ENCODE results near the gene IFNGR1. TPM values are rescaled to one million over a fixed set of nuclear protein-coding genes. Genes with fewer than 3 reads are reported as not detected.

The IFNGR1 gene
- total and polyA plus RNA-seq, 8 donors = 70.9 to 171 (median 76.7) TPM

DNA sequence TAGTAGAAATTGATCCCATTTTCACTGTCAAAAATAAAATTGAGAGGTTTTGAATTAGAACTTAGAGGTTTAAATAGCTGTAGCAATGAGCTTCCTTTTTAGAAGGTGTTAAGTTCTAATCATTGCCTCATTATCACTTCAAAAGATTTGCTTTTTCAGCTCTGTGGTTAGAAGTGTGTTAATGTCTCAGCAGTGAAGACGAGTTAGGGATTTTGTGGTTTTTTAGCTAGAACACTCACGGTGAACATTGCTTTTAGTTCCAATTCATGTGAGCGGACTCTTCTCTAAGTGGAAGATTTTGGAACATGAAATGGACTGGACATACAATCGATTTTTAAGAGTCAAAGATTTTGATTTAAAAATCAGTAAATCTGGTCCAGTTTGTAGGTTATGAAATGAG lies 12.7 kb upstream of the IFNGR1 start:
- Histone ChIP-seq H3K27ac (peak overlapping the region in 1 of 2 donors; percentile 90), H3K36me3 (no peaks in the 10 kb centered on the region), H3K4me3 (no peak overlapping the region), H3K4me1 (peaks cover 38 to 97% of the 10 kb centered on the region in 2 donors), H3K27me3 (no peaks in the 10 kb centered on the region), H3K9me3 (no peaks in the 10 kb centered on the region)
- no peak for ATAC-seq
- TF ChIP-seq, protein P1, sequence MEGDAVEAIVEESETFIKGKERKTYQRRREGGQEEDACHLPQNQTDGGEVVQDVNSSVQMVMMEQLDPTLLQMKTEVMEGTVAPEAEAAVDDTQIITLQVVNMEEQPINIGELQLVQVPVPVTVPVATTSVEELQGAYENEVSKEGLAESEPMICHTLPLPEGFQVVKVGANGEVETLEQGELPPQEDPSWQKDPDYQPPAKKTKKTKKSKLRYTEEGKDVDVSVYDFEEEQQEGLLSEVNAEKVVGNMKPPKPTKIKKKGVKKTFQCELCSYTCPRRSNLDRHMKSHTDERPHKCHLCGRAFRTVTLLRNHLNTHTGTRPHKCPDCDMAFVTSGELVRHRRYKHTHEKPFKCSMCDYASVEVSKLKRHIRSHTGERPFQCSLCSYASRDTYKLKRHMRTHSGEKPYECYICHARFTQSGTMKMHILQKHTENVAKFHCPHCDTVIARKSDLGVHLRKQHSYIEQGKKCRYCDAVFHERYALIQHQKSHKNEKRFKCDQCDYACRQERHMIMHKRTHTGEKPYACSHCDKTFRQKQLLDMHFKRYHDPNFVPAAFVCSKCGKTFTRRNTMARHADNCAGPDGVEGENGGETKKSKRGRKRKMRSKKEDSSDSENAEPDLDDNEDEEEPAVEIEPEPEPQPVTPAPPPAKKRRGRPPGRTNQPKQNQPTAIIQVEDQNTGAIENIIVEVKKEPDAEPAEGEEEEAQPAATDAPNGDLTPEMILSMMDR (IDR thresholded peaks at IDR 0.05) = no peak
- intact Hi-C loops (cut with DNase I) = no loop called here
- no peak for DNase-seq

DNA sequence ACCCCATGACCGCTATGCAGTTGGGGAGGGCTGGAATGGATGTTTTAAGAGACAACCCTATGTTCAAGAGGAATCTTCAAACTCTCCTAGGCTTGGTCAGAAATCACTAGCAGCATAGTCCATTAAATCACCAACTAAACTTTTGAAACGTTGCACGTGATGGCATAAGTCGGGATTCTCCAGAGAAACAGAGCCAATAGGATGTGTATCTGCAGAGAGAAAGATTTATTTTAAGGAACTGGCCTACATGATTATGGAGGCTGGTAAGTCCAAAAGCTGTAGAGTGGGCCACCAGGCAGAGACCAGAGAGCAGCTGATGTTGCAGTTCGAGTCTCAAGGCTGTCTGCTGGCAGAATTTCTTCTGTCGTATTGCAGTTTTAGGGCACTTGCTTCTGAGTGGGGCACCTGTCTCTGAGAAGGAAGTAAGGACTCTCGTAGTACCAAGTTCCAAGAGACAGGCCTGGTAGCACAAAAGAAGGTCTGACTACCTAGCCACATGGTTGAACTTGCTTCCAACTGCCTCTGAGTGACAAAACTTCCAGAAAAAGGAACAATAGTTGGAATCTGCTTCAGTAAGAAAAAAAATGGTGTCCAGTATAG lies 11.9 kb upstream of the IFNGR1 start:
- TF ChIP-seq, protein P1 (IDR thresholded peaks at IDR 0.05) = no peak
- H3K4me1 ChIP-seq = peaks cover 38 to 97% of the 10 kb centered on the region in 2 donors
- no peak overlapping the region for H3K4me3 ChIP-seq
- H3K27me3 ChIP-seq = no peaks in the 10 kb centered on the region
- H3K36me3 ChIP-seq = no peaks in the 10 kb centered on the region
- H3K9me3 ChIP-seq = no peaks in the 10 kb centered on the region
- no peak for DNase-seq
- peak overlapping the region in 1 of 2 donors; percentile 90 for H3K27ac ChIP-seq
- intact Hi-C loops (cut with DNase I) = no loop called here
- ATAC-seq = no peak

DNA sequence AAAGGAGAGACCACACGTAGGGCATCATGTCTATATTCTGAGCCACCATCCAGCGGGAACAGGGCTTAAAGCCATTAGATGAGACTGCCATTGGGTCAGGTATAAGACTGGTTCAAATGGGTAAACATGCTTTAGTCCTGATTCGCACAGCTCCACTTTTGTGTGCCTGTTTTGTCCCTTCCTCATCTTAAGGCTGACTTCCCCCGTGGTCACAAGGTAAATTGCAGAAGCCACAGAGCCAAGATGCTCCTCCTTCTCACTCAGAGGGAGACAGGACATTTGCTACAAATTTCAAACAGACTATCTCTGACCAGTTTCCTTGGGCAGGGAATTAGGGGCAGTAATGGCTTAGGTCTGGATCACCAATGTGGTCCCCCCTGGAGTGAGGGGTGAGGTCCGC lies 11.4 kb upstream of the IFNGR1 start:
- ATAC-seq (peak; percentile 3), DNase-seq (no peak)
- Histone ChIP-seq H3K4me3 (no peak overlapping the region), H3K4me1 (peaks cover 38 to 97% of the 10 kb centered on the region in 2 donors), H3K9me3 (no peaks in the 10 kb centered on the region), H3K27ac (peak overlapping the region in 1 of 2 donors; percentile 90), H3K27me3 (no peaks in the 10 kb centered on the region), H3K36me3 (no peaks in the 10 kb centered on the region)
- TF ChIP-seq, protein P1 (IDR thresholded peaks at IDR 0.05) = no peak
- intact Hi-C loops (cut with DNase I) = no loop called here

DNA sequence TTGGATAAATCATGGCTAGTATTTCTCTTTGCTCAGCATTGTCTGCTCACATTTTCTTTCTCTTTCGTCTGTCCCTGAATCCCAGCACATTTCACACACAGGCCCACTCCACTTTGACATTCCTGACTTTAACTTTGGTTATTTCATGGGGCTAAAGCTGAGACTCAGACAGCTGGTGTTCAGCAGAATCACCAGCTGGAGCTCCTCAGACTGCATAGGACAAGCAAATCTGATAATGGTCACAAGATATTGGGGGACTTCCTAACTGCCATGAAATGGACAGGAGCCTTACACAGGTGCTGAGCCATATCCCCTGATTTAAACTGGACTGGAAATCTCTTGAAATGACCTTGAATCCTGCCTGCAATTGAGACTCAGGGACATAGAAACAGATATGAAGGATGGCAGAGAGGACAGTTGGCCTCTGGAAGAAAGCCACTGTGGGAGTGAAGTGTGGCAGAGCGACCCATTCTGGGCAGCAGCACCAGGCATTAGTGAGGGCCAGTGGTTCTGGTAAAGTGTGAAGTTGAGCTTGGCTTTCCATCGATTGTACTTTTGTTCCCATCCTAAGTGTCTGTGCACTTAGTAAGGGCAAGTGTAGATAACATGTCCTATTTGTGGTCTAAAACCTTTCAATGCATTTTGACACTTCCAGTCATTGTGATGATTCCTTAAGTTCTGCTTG lies 10.0 kb upstream of the IFNGR1 start:
- Histone ChIP-seq H3K9me3 (no peaks in the 10 kb centered on the region), H3K27me3 (no peaks in the 10 kb centered on the region), H3K4me1 (peaks cover 26 to 97% of the 10 kb centered on the region in 2 donors), H3K4me3 (no peak overlapping the region), H3K27ac (peak overlapping the region in 1 of 2 donors; percentile 47), H3K36me3 (no peaks in the 10 kb centered on the region)
- TF ChIP-seq, protein P1 (IDR thresholded peaks at IDR 0.05) = no peak
- ATAC-seq (no peak), DNase-seq (no peak)
- intact Hi-C loops (cut with DNase I) = no loop called here

DNA sequence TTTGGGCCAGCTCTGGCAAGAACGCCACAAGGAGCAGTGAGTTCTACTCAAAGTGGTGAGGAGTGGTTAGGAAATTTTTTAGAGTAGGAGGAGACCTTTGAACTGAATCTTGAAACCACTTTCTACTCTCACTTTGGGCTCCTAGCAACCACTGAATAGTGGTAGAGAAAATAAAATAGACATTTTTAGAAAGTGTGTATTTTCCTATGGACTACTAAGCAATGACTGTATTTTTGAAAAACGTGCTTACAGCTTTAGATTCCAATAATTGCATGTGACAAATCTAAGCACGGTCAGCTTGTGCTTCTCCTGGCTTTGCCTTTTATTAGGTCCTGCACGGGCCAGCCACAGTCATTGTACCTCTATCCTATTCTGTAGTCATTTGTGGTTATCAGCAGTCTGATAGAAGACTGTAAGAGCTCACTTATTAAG lies 8.7 kb upstream of the IFNGR1 start:
- Histone ChIP-seq H3K4me1 (peaks cover 31 to 97% of the 10 kb centered on the region in 2 donors), H3K27ac (peak overlapping the region; percentile 47 to 69), H3K9me3 (no peaks in the 10 kb centered on the region), H3K27me3 (no peaks in the 10 kb centered on the region), H3K4me3 (no peak overlapping the region), H3K36me3 (no peaks in the 10 kb centered on the region)
- ATAC-seq (peak; percentile 82), DNase-seq (no peak)
- TF ChIP-seq, protein P1 (IDR thresholded peaks at IDR 0.05) = no peak
- intact Hi-C loops (cut with DNase I) = no loop called here

Measured in left lung (tissue), 10 donors.